Endothelial cell of umbilical vein (primary cell): ENCODE results near the gene XYLT1. TPM values are rescaled to one million over a fixed set of nuclear protein-coding genes. Genes with fewer than 3 reads are reported as not detected.

ENCODE experiments used
- BruUV-seq: library from RNA; stranded (reverse); fragments of 400-500 nt; replicated peaks from 2 replicates; lab custom pipeline; 2021; lab: Mats Ljungman, UMichigan
- CTCF ChIA-PET: fragments of 300-600, 350-600 bp; sonication (Branson Sonifier 250); formaldehyde crosslinking; loops from one replicate; lab custom pipeline; 2021; ENCODE audit warnings: antibody characterized with exemption, inconsistent platforms; lab: Charles Lee
- POLR2A ChIA-PET: fragments of 300-600, 350-600 bp; sonication (Branson Sonifier 250); formaldehyde crosslinking; loops from one replicate; lab custom pipeline; 2021; ENCODE audit warnings: antibody characterized with exemption, inconsistent platforms; lab: Charles Lee
- DNase-seq: peaks from one replicate; pipeline ENCODE4 v3.0.0-alpha.2; 2011; ENCODE audit warnings: low read depth, low spot score
- FAIRE-seq: peaks from 2 replicates; lab custom pipeline; 2011; peaks lifted over from hg19 to GRCh38; lab: Jason Lieb, UNC
- H2AFZ ChIP-seq: 2 replicates; pipeline ENCODE4 v1.6.0; 2012; ENCODE audit warnings: low read depth, low read length, control low read depth, inconsistent platforms
- H3K27ac ChIP-seq: 2 replicates; pipeline ENCODE4 v1.5.1; 2011; ENCODE audit warnings: low read depth, mild to moderate bottlenecking, control low read depth, low read length, moderate library complexity; ENCODE audit not compliant: insufficient read depth
- H3K27me3 ChIP-seq, 2 experiments: 2 replicates each; pipeline versions ENCODE4 v1.6.0 to v1.6.1; 2011; ENCODE audit warnings: low read length in 2 of 2, mixed read lengths in 1 of 2; ENCODE audit not compliant: control insufficient read depth in 2 of 2, insufficient read depth in 2 of 2
- H3K36me3 ChIP-seq, 2 experiments: 2 replicates in 1 of 2; 3 replicates in 1 of 2; pipeline ENCODE4 v1.5.1; 2011; ENCODE audit warnings: low read length in 2 of 2, mild to moderate bottlenecking in 1 of 2, moderate library complexity in 1 of 2; ENCODE audit not compliant: control insufficient read depth in 2 of 2, insufficient read depth in 2 of 2; ENCODE audit errors: extremely low read depth in 1 of 2
- H3K4me1 ChIP-seq: 3 replicates; pipeline ENCODE4 v1.5.1; 2011; ENCODE audit warnings: mild to moderate bottlenecking, low read length; ENCODE audit not compliant: control insufficient read depth, insufficient read depth; ENCODE audit errors: extremely low read depth
- H3K4me2 ChIP-seq: 2 replicates; pipeline ENCODE4 v1.6.1; 2011; ENCODE audit warnings: low read length, control low read depth, mixed read lengths; ENCODE audit not compliant: insufficient read depth
- H3K4me3 ChIP-seq, 3 experiments: fragments of 200-600 bp in 1 of 3; sonication (generic), shearing (Covaris generic) in 1 of 3; replicated peaks in 1 of 3; 2 replicates each; pipeline ENCODE4 v1.5.1; 2011 to 2016; ENCODE audit warnings: control low read depth in 3 of 3, low read length in 3 of 3, mild to moderate bottlenecking in 2 of 3, inconsistent platforms in 1 of 3, low read depth in 1 of 3, moderate library complexity in 1 of 3; ENCODE audit not compliant: insufficient read depth in 1 of 3
- H3K79me2 ChIP-seq: 2 replicates; pipeline ENCODE4 v1.6.0; 2012; ENCODE audit warnings: low read length, inconsistent platforms; ENCODE audit not compliant: control insufficient read depth, insufficient read depth
- H3K9ac ChIP-seq: replicated peaks from 2 replicates; pipeline ENCODE3; 2011; ENCODE audit warnings: low read length, control low read depth; ENCODE audit not compliant: insufficient read depth; ENCODE audit errors: extremely low read depth
- H3K9me1 ChIP-seq: replicated peaks from 3 replicates; pipeline ENCODE4 v1.6.0; 2011; ENCODE audit warnings: mild to moderate bottlenecking, low read length; ENCODE audit not compliant: control insufficient read depth, insufficient read depth; ENCODE audit errors: extremely low read depth
- H3K9me3 ChIP-seq: replicated peaks from 2 replicates; pipeline ENCODE4 v1.5.1; 2012; ENCODE audit warnings: low read length, inconsistent platforms; ENCODE audit not compliant: control insufficient read depth, insufficient read depth
- H4K20me1 ChIP-seq: replicated peaks from 2 replicates; pipeline ENCODE3; 2011; ENCODE audit warnings: mild to moderate bottlenecking, low read length; ENCODE audit not compliant: control insufficient read depth, insufficient read depth; ENCODE audit errors: extremely low read depth
- EZH2 ChIP-seq: IDR thresholded peaks from 2 replicates; pipeline ENCODE4 v1.6.1; 2012; ENCODE audit warnings: borderline replicate concordance, low read depth, mild to moderate bottlenecking, moderate library complexity, low read length, inconsistent platforms; ENCODE audit not compliant: severe bottlenecking
- FOS ChIP-seq: IDR thresholded peaks from 2 replicates; pipeline ENCODE4 v1.6.1; 2011; ENCODE audit warnings: mild to moderate bottlenecking, low read length, moderate library complexity, borderline replicate concordance; ENCODE audit not compliant: insufficient read depth
- GATA2 ChIP-seq: IDR thresholded peaks from 2 replicates; pipeline ENCODE4 v1.7.0; 2011; ENCODE audit warnings: low read depth, mild to moderate bottlenecking, moderate library complexity, mixed read lengths, low read length; ENCODE audit not compliant: insufficient read length, insufficient read depth
- JUN ChIP-seq: IDR thresholded peaks from 2 replicates; pipeline ENCODE4 v1.6.1; 2011; ENCODE audit warnings: borderline replicate concordance, low read depth; ENCODE audit not compliant: insufficient read length, insufficient read depth
- MYC ChIP-seq: IDR thresholded peaks from one replicate; pipeline ENCODE4 v1.6.1; 2011; ENCODE audit warnings: mild to moderate bottlenecking, low read depth, low read length
- POLR2A ChIP-seq: IDR thresholded peaks from 2 replicates; pipeline ENCODE4 v1.6.1; 2012; ENCODE audit warnings: low read depth, mild to moderate bottlenecking, control low read depth, low read length
- POLR2AphosphoS5 ChIP-seq: IDR thresholded peaks from 2 replicates; pipeline ENCODE4 v1.6.1; 2012; ENCODE audit warnings: low read depth, mild to moderate bottlenecking, control low read depth, low read length, moderate library complexity; ENCODE audit not compliant: insufficient read depth
- dilution Hi-C: fragments of 300-500 bp; cut with MboI; formaldehyde crosslinking; loops from one replicate; pipeline ENCODE4 v1.15.0; 2019; ENCODE audit warnings: low sequenced_read_pairs; ENCODE audit not compliant: extremely low pct_ligation_motif_present
- intact Hi-C: fragments of 100-400 bp; cut with micrococcal nuclease; formaldehyde crosslinking; loops from one replicate; pipeline ENCODE4 v1.10.0; 2022
- polyA plus RNA-seq, 4 experiments: library from polyadenylated mRNA; depleted of rRNA in 3 of 4; stranded (reverse) in 3 of 4; unstranded in 1 of 4; fragments of >200 nt; gene quantifications; 2 replicates each; pipeline versions ENCODE4 v1.2.1 to v1.2.3, GENCODE V29; 2011 to 2012; ENCODE audit warnings: missing spikeins in 1 of 4
- total RNA-seq: library from RNA; stranded (reverse); gene quantifications from 2 replicates; pipeline ENCODE4 v1.2.3, GENCODE V29; 2021
- TF ChIP-seq, protein P1 (sequence below), 2 donors: IDR thresholded peaks; 1 replicate in 1 of 2; 2 replicates in 1 of 2; pipeline ENCODE4 v1.5.1; 2011; ENCODE audit warnings: low read length in 2 of 2, mild to moderate bottlenecking in 2 of 2, moderate library complexity in 2 of 2, control low read depth in 1 of 2, inconsistent platforms in 1 of 2, low read depth in 1 of 2; ENCODE audit not compliant: insufficient read depth in 1 of 2; ENCODE audit errors: extremely low read depth in 1 of 2
- TF ChIP-seq, protein P2 (sequence below): IDR thresholded peaks from 2 replicates; pipeline ENCODE4 v1.6.1; 2011; ENCODE audit not compliant: insufficient read depth, insufficient read length

The XYLT1 gene
- total and polyA plus RNA-seq, 2 donors (not counting 3 experiments of a cell fraction or from before 2014, with no cell fraction given): 0.63 to 2.9 TPM

DNA sequence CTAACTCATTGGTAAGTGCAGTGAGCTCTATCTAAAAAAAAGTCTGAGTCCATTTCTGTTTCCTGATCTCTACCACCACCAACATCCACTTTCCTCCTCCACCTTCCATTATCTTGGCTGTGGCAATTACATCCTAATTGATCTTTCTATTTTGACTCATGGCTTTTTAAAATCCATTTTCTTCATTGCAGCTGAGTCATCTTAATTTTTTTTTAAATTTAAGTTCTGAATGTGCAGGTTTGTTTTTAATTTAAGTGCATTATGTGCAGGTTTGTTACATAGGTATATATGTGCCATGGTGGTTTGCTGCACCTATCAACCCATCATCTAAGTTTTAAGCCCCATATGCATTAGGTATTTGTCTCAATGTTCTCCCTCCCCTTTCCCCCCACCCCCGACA lies 390.7 kb downstream of the XYLT1 start:
- Histone ChIP-seq H3K4me3 (no peak overlapping the region), H3K27me3 (no peaks in the 10 kb centered on the region), H3K4me1 (no peaks in the 10 kb centered on the region), H3K9me1 (no peaks in the 10 kb centered on the region), H3K4me2 (no peak overlapping the region), H3K27ac (no peak overlapping the region), H4K20me1 (no peaks in the 10 kb centered on the region), H3K9ac (no peak overlapping the region), H2AFZ (no peak overlapping the region), H3K36me3 (no peaks in the 10 kb centered on the region), H3K79me2 (no peaks in the 10 kb centered on the region), H3K9me3 (peaks cover 2% of the 10 kb centered on the region)
- intact Hi-C loops (no loop called here), dilution Hi-C loops (no loop called here)
- no peak for TF ChIP-seq MYC
- no peak for TF ChIP-seq JUN
- TF ChIP-seq EZH2: no peak
- TF ChIP-seq POLR2AphosphoS5: no peak
- TF ChIP-seq GATA2: no peak
- TF ChIP-seq, protein P1, sequence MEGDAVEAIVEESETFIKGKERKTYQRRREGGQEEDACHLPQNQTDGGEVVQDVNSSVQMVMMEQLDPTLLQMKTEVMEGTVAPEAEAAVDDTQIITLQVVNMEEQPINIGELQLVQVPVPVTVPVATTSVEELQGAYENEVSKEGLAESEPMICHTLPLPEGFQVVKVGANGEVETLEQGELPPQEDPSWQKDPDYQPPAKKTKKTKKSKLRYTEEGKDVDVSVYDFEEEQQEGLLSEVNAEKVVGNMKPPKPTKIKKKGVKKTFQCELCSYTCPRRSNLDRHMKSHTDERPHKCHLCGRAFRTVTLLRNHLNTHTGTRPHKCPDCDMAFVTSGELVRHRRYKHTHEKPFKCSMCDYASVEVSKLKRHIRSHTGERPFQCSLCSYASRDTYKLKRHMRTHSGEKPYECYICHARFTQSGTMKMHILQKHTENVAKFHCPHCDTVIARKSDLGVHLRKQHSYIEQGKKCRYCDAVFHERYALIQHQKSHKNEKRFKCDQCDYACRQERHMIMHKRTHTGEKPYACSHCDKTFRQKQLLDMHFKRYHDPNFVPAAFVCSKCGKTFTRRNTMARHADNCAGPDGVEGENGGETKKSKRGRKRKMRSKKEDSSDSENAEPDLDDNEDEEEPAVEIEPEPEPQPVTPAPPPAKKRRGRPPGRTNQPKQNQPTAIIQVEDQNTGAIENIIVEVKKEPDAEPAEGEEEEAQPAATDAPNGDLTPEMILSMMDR (IDR thresholded peaks at IDR 0.05; ENCODE audit: extremely low read depth in 1 of 2, insufficient read depth in 1 of 2, low read depth in 1 of 2, low read length in 2 of 2): no peak
- no peak for TF ChIP-seq FOS
- TF ChIP-seq, protein P2, sequence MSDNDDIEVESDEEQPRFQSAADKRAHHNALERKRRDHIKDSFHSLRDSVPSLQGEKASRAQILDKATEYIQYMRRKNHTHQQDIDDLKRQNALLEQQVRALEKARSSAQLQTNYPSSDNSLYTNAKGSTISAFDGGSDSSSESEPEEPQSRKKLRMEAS: no peak
- no peak for TF ChIP-seq POLR2A
- no TSS peak for BruUV-seq
- ChIA-PET POLR2A (no interaction called here), CTCF (no interaction called here)
- FAIRE-seq: no peak
- DNase-seq: no peak
